Caco-2 (cell line): ENCODE data around the gene BCAN. TPM values are rescaled to one million over a fixed set of nuclear protein-coding genes. Genes with fewer than 3 reads are reported as not detected.

Experiments
- BruUV-seq: library from RNA; stranded (reverse); fragments of 400-500 nt; replicated peaks from 2 replicates; lab custom pipeline; 2021; lab: Mats Ljungman, UMichigan
- CTCF ChIA-PET: fragments of 300-600 bp; sonication (Branson Sonifier 250); formaldehyde crosslinking; loops from one replicate; lab custom pipeline; 2022; ENCODE audit warnings: antibody characterized with exemption; lab: Charles Lee
- POLR2A ChIA-PET: fragments of 300-600 bp; sonication (Branson Sonifier 250); formaldehyde crosslinking; loops from one replicate; lab custom pipeline; 2022; ENCODE audit warnings: antibody characterized with exemption; lab: Charles Lee
- DNase-seq, 2 experiments: peaks; one replicate each; pipeline versions ENCODE4 v3.0.0 to v3.0.0-alpha.2; 2020 to 2022
- H3K27me3 ChIP-seq: replicated peaks from 2 replicates; pipeline ENCODE4 v1.6.0; 2011; ENCODE audit warnings: low read length; ENCODE audit not compliant: control insufficient read depth, insufficient read depth
- H3K36me3 ChIP-seq: 2 replicates; pipeline ENCODE4 v1.5.1; 2011; ENCODE audit warnings: low read length; ENCODE audit not compliant: control insufficient read depth, insufficient read depth
- H3K4me1 ChIP-seq: fragments of 250-450 bp; sonication (Bioruptor Pico); 2 replicates; pipeline ENCODE4 v1.5.1; 2020; ENCODE audit warnings: mild to moderate bottlenecking
- H3K4me3 ChIP-seq: 2 replicates; pipeline ENCODE4 v1.5.1; 2011; ENCODE audit warnings: low read depth, mild to moderate bottlenecking, control low read depth, low read length
- H3K9me3 ChIP-seq: fragments of 250-450 bp; sonication (Bioruptor Pico); 2 replicates; pipeline ENCODE4 v1.5.1; 2020; ENCODE audit warnings: mild to moderate bottlenecking, moderate library complexity
- H3K27ac Mint-ChIP-seq: one replicate; pipeline ENCODE4 v1.8.0; 2022; ENCODE audit warnings: mixed read lengths; ENCODE audit not compliant: unreplicated experiment
- H3K27me3 Mint-ChIP-seq: one replicate; pipeline ENCODE4 v1.8.0; 2022; ENCODE audit warnings: mixed read lengths; ENCODE audit not compliant: insufficient read depth, unreplicated experiment
- H3K36me3 Mint-ChIP-seq: one replicate; pipeline ENCODE4 v1.8.0; 2022; ENCODE audit warnings: mild to moderate bottlenecking, mixed read lengths; ENCODE audit not compliant: insufficient read depth, unreplicated experiment
- H3K4me1 Mint-ChIP-seq: one replicate; pipeline ENCODE4 v1.8.0; 2022; ENCODE audit warnings: low read depth, mixed read lengths; ENCODE audit not compliant: unreplicated experiment
- H3K4me3 Mint-ChIP-seq: one replicate; pipeline ENCODE4 v1.8.0; 2022; ENCODE audit warnings: mild to moderate bottlenecking, moderate library complexity, mixed read lengths; ENCODE audit not compliant: unreplicated experiment
- H3K9me3 Mint-ChIP-seq: one replicate; pipeline ENCODE4 v1.8.0; 2022; ENCODE audit warnings: mixed read lengths; ENCODE audit not compliant: unreplicated experiment
- CTCF ChIP-seq, 2 experiments: fragments of 200-600 bp in 1 of 2; IDR thresholded peaks; 1 replicate in 1 of 2; 2 replicates in 1 of 2; pipeline versions ENCODE4 v1.5.1 to v1.8.0; 2011 to 2022; ENCODE audit warnings: antibody characterized with exemption in 1 of 2, control low read depth in 1 of 2, inconsistent platforms in 1 of 2, low read depth in 1 of 2, low read length in 1 of 2, mild to moderate bottlenecking in 1 of 2, moderate library complexity in 1 of 2; ENCODE audit not compliant: insufficient read depth in 1 of 2, severe bottlenecking in 1 of 2, unreplicated experiment in 1 of 2
- intact Hi-C: fragments of 100-400 bp; cut with micrococcal nuclease; formaldehyde crosslinking; loops from one replicate; pipeline ENCODE4 v1.10.0; 2022; ENCODE audit not compliant: unreplicated experiment
- total RNA-seq: library from RNA; stranded (reverse); gene quantifications from 2 replicates; pipeline ENCODE4 v1.2.3, GENCODE V29; 2022

Gene BCAN
- total RNA-seq, 1 experiment from 2014 or later = not detected

- Histone ChIP-seq H3K4me1 (peaks cover 7% of the 10 kb centered on the region), H3K36me3 (no peaks in the 10 kb centered on the region), H3K27me3 (no peaks in the 10 kb centered on the region), H3K4me3 (peak overlapping the region; percentile 53), H3K9me3 (no peaks in the 10 kb centered on the region)
- intact Hi-C loops = loop anchor here (1.0 kb wide), 2 partner anchors 18 kb away; no protein-coding TSS in a partner anchor
- H3K27me3 Mint-ChIP-seq = no peaks in the 10 kb centered on the region
- DNase-seq = peak; percentile 42 to 68
- peaks cover 9% of the 10 kb centered on the region for H3K36me3 Mint-ChIP-seq
- no TSS peak for BruUV-seq
- ChIA-PET POLR2A (interaction anchor here (0.6 to 2.8 kb wide), 5 partner anchors 17 to 110 kb away, joined by 3 to 19 read pairs (median 4); partner anchors contain the start of genes HDGF, ISG20L2, METTL25B and MRPL24), CTCF (interaction anchor here (0.6 to 7.3 kb wide), 18 partner anchors 9 to 221 kb away, joined by 3 to 190 read pairs (median 5); partner anchors contain the start of genes HDGF, ISG20L2, METTL25B and NES)
- no peak for TF ChIP-seq CTCF (IDR thresholded peaks at IDR 0.05; ENCODE audit: insufficient read depth in 1 of 2, low read depth in 1 of 2, low read length in 1 of 2, severe bottlenecking in 1 of 2, unreplicated experiment in 1 of 2)
- peaks cover 16% of the 10 kb centered on the region for H3K4me1 Mint-ChIP-seq
- H3K4me3 Mint-ChIP-seq = peak overlapping the region; percentile 90
- H3K27ac Mint-ChIP-seq = peak overlapping the region; percentile 86
- no peaks in the 10 kb centered on the region for H3K9me3 Mint-ChIP-seq
Observed at GRCh38 chr1:156706657-156707416, 64.9 kb downstream of the BCAN start.

- Mint-ChIP-seq H3K4me1 (peaks cover 16% of the 10 kb centered on the region), H3K4me3 (peak overlapping the region; percentile 90), H3K36me3 (peaks cover 9% of the 10 kb centered on the region), H3K27me3 (no peaks in the 10 kb centered on the region), H3K9me3 (no peaks in the 10 kb centered on the region), H3K27ac (peak overlapping the region; percentile 86)
- Histone ChIP-seq H3K4me1 (peaks cover 13% of the 10 kb centered on the region), H3K4me3 (no peak overlapping the region), H3K27me3 (no peaks in the 10 kb centered on the region), H3K9me3 (no peaks in the 10 kb centered on the region), H3K36me3 (no peaks in the 10 kb centered on the region)
- BruUV-seq = no TSS peak
- POLR2A ChIA-PET = interaction anchor here (0.5 to 2.8 kb wide), 3 partner anchors 18 to 44 kb away, joined by 6 to 19 read pairs (median 16); partner anchors contain the start of genes HDGF, ISG20L2 and METTL25B
- CTCF ChIA-PET = interaction anchor here (1.1 to 7.3 kb wide), 7 partner anchors 14 to 83 kb away, joined by 3 to 190 read pairs (median 7); partner anchors contain the start of genes HDGF, ISG20L2 and METTL25B
- intact Hi-C loops = no loop called here
- DNase-seq = no peak
- TF ChIP-seq CTCF (IDR thresholded peaks at IDR 0.05; ENCODE audit: insufficient read depth in 1 of 2, low read depth in 1 of 2, low read length in 1 of 2, severe bottlenecking in 1 of 2, unreplicated experiment in 1 of 2) = no peak
Observed at GRCh38 chr1:156707417-156708217, 65.7 kb downstream of the BCAN start.

- ChIA-PET CTCF (interaction anchor here (0.9 kb wide), 1 partner anchor 19 kb away, joined by 4 read pairs; no protein-coding TSS in a partner anchor), POLR2A (no interaction called here)
- Histone ChIP-seq H3K4me3 (no peak overlapping the region), H3K4me1 (peaks cover 13% of the 10 kb centered on the region), H3K27me3 (no peaks in the 10 kb centered on the region), H3K9me3 (no peaks in the 10 kb centered on the region), H3K36me3 (no peaks in the 10 kb centered on the region)
- H3K36me3 Mint-ChIP-seq = peaks cover 9% of the 10 kb centered on the region
- no peaks in the 10 kb centered on the region for H3K27me3 Mint-ChIP-seq
- H3K9me3 Mint-ChIP-seq = no peaks in the 10 kb centered on the region
- no peak for DNase-seq
- no peak overlapping the region for H3K4me3 Mint-ChIP-seq
- H3K4me1 Mint-ChIP-seq = peaks cover 16% of the 10 kb centered on the region
- no peak for TF ChIP-seq CTCF (IDR thresholded peaks at IDR 0.05; ENCODE audit: insufficient read depth in 1 of 2, low read depth in 1 of 2, low read length in 1 of 2, severe bottlenecking in 1 of 2, unreplicated experiment in 1 of 2)
- intact Hi-C loops = no loop called here
- no peak overlapping the region for H3K27ac Mint-ChIP-seq
- BruUV-seq = no TSS peak
Observed at GRCh38 chr1:156708218-156708661, 66.3 kb downstream of the BCAN start.
